ENCODE measurements around the gene BAD.
"Not testable (repeated sequence)": the region's sequence is repeated elsewhere in the genome, so short reads cannot be mapped to it uniquely, and the experiment has no call there.

DNA sequence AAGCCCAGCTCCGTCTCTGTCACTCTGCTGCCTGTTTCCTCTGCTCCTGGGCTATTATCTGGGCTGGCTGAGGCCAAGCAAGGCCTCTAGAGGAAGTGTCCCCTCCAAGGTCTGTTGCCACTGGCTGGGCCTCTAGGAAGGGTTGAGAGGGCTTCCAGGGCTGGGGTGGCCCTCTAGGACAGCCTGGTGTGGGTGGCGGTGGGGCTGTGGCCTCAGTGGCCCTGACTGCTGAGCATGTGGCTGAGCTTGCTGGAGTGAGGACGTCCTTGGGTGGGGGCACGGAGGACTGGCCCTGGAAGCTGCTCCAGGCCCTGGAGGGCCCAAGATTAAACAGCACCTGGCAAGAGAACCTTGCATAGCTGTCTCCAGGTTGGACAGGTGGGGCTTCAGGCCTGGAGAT is 39.5 kb upstream of the BAD start:
- TF ChIP-seq, protein P1, sequence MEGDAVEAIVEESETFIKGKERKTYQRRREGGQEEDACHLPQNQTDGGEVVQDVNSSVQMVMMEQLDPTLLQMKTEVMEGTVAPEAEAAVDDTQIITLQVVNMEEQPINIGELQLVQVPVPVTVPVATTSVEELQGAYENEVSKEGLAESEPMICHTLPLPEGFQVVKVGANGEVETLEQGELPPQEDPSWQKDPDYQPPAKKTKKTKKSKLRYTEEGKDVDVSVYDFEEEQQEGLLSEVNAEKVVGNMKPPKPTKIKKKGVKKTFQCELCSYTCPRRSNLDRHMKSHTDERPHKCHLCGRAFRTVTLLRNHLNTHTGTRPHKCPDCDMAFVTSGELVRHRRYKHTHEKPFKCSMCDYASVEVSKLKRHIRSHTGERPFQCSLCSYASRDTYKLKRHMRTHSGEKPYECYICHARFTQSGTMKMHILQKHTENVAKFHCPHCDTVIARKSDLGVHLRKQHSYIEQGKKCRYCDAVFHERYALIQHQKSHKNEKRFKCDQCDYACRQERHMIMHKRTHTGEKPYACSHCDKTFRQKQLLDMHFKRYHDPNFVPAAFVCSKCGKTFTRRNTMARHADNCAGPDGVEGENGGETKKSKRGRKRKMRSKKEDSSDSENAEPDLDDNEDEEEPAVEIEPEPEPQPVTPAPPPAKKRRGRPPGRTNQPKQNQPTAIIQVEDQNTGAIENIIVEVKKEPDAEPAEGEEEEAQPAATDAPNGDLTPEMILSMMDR (IDR thresholded peaks at IDR 0.05), result not testable (repeated sequence)
- TF ChIP-seq POLR2A, POLR2AphosphoS5, EP300 (IDR thresholded peaks at IDR 0.05): not testable (repeated sequence)

All from suprapubic skin (tissue), 4 donors.